Hematopoietic multipotent progenitor cell (in vitro differentiated cells): Measurements from ENCODE around the gene DPP8. TPM values are rescaled to one million over a fixed set of nuclear protein-coding genes. Genes with fewer than 3 reads are reported as not detected.
"Not testable (repeated sequence)": the region's sequence is repeated elsewhere in the genome, so short reads cannot be mapped to it uniquely, and the experiment has no call there.

ENCODE experiments used
- DNase-seq, 3 donors: peaks; one replicate each; pipeline ENCODE4 v3.0.0-alpha.2; 2011 to 2015; ENCODE audit warnings: low read depth in 2 of 3, low spot score in 2 of 3
- total RNA-seq: library from RNA; depleted of rRNA; stranded (reverse); fragments of >200 nt; gene quantifications from one replicate; pipeline ENCODE4 v1.2.3, GENCODE V29; 2012

The DPP8 gene
- total RNA-seq, 1 donor: 19.9 TPM

- no peak for DNase-seq
Observed at GRCh38 chr15:65528461-65529060, 11.1 kb upstream of the DPP8 start.

DNA sequence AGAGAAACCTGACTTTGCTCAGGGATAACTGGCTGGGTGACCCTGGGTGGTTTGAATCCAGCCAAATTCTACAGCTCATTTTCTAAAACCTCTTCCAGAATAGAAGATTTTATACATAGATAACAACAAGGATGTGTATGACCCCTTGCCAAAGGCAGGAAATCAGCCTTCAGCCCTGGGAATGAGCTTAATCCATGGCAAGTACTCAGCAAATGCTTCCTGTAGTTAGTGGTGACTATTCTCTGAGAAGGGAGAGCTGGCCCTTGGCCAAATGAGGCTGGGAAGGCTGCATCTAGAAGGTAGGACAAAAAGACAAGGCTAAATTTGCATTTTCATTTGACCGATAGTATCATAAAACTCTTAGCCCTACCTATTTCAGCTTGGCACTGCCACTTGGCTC is 8.1 kb upstream of the DPP8 start:
- DNase-seq: no peak

- DNase-seq: no peak
Observed at GRCh38 chr15:65524226-65524625, 6.7 kb upstream of the DPP8 start.

DNA sequence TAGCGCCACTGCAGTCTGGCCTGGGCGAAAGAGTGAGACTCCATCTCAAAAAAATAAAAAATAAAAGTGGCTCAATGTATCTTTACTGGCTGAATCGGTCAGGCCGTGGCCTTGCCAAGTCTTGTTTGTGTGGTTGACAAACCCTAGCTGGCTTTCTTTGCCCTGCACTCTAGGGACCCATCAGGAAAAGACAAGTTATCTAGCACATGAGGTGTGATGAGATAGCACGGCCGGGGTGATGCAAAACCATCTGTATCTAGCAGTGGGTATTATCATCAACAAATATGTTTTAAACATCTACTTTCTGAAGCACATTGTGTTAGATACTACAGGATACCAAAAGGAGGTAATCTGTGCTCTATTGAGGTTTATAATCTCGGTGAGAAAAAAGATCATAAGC is 3.9 kb upstream of the DPP8 start:
- peak in 1 of 3 donors; percentile 11 for DNase-seq

DNA sequence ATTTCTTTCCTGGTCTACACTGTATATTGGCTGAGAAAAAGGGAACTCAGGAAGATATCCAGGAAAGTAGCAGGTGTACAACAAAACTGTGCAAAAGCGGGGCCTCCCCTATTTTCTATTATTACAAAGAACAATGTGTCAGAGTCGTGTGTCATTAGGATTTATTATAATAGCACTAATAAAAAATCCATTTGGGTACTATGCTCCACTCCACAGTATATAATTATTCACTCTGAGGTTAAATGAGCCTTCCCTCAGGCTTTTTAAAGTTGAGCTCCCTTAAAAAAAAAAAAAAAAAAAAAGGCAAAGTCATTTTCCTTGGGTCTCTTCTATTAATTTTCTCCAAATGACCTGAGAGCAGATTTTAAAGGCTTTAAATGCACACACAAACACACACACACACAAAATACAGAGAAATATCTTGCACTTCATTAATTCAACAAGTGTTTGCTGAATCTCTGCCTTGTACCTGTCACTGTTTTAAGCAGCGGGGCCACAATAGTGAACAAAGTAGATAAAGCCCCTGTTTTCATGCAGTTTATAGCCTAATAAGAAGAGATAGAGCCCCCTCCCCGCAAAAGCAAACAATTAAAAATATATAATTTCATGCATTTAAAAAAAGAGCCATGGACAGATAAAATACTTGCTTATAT is 1.3 kb upstream of the DPP8 start:
- no peak for DNase-seq

GRCh38 chr15:65517866-65518207 is 348 bp upstream of the DPP8 start:
- DNase-seq: no peak

DNA sequence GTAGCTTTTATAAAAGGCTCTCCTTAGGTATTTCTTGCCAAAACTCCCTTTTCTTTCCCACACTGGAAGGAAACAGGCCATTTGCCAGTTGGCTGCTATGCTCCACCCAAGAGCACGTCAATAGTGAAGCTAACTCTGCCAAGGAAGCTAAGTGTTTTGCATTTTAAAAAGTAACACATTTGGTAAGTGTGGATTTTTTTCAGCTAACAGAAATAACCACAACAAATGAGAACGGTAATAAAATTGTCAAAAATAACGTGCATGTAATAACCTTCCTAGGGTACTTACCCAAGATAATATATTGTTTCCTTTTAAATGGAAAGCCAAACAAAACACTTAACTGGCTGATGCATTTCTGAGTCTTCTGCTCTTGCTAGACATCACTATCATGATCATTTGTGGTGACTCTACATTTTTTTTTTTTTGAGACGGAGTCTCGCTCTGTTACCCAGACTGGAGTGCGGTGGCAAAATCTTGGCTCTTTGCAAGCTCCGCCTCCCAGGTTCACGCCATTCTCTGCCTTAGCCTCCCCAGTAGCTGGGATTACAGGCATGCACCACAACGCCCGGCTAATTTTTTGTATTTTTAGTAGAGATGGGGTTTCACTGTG is 4.6 kb downstream of the DPP8 start:
- DNase-seq: peak in 1 of 3 donors; percentile 8

DNA sequence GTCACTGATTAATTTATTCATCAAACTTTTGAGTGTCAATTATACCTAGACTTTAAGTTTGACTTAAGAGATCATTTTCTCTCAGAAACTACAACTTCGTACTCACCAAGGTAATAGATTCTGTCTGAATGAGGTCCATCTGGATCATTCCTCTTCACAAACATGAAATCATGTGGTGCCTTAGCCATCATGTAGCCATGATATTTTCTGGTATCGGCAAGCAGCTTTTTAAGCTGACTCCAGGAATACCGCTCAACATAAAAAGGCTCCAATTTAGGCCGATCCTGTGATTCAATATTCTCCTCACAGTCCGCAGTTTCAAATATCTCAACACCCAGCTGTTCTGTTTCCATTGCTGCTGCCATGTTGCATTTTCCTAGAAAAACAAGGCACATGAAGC is 5.3 kb downstream of the DPP8 start:
- no peak for DNase-seq

DNA sequence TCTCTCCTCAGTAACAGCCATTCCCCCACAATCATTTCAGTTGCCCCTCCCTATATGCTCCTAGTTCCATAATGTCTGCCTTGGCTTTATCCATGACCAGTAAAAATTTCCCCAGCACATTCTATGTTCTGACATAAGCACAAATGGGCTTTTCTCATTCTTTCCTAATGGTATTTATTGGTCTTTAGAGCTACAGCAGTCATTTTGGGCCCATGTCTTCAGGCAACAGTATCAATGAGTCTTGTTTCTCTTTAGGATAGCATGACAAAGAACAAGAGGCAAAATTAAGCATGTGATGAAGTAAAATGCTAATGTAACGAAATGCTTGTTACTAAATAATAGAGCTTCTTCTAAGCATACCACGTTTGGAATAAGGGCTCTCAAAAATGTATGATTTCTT is 8.2 kb downstream of the DPP8 start:
- DNase-seq: no peak

DNA sequence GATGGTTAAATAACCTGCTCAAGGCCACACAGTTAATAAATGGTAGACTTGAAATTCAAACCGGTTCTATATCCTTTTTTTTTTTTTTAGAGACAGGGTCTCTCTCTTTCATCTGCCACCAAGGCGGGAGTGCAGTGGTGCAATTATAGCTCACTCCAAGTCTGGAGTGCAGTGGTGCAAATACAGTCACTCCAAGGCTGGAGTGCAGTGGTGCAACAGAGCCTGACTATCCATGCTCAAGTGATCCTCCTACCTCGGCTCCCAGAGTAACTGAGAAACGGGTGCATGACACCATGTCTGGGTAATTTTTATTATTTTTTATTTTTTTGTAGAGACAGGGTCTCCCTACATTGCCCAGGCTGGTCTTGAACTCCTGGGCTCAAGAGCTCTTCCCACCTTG is 23.4 kb downstream of the DPP8 start:
- DNase-seq: no peak

- no peak for DNase-seq
Observed at GRCh38 chr15:65484876-65485275, 32.6 kb downstream of the DPP8 start.

DNA sequence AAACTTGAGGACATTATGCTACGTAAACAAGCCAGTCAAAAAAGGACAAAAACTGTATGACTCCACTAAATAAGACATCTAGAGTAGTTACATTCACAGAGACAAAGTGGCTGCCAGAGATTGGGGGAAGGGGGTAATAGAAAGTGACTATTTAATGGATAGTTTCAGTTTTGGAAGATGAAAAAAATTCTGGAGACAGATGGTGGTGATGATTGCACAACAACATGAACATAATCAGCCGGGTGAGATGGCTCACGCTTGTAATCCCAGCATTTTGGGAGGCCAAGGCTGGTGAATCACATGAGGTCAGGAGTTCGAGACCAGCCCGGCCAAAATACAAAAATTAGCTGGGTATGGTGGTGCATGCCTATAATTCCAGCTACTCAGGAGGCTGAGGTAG is 40.6 kb downstream of the DPP8 start:
- no peak for DNase-seq

GRCh38 chr15:65470866-65471265 is 46.6 kb downstream of the DPP8 start:
- no peak for DNase-seq

GRCh38 chr15:65468229-65468909 is 49.1 kb downstream of the DPP8 start:
- no peak for DNase-seq

- no peak for DNase-seq
Observed at GRCh38 chr15:65466901-65467300, 50.6 kb downstream of the DPP8 start.

DNA sequence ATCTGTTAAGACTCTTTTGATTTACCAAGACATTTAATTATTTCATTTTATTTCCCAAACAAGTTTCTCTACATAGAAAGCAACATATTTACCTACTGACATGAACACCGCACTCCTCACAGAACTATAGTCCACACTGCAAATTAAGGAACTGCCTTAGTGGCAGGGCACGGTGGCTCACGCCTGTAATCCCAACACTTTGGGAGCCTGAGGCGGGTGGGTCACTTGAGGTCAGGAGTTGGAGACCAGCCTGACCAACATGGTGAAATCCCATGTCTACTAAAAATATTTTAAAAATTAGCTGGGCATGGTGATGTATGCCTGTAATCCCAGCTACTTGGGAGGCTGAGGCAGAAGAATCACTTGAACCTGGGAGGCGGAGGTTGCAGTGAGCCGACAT is 54.4 kb downstream of the DPP8 start:
- not testable (repeated sequence) for DNase-seq

DNA sequence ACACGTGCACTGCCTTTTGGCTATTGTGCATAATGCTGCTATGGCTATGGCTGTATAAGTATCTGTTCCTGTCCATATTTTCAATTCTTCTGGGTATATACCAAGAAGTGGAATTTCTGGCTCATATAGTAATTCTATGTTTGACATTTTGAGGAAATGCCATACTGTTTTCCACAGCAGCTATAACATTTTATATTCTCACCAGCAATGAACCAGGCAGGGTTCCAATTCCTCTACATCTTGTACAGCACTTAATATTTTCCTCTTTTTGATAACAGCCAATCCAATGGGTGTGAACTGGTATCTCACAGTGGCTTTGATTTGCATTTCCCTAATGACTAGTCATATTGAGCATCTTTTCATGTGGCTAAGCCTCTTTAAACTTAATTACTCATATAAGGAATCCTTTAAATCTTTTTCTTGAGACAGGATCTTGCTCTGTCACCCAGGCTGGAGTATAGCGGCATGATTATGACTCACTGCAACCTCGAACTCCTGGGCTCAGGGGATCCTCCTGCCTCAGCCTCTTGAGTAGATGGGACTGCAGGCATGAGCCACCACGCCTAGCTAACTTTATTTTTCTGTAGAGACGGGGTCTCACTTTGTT is 56.6 kb downstream of the DPP8 start:
- DNase-seq: no peak

- not testable (repeated sequence) for DNase-seq
Observed at GRCh38 chr15:65455256-65455655, 62.2 kb downstream of the DPP8 start.

- DNase-seq: no peak
Observed at GRCh38 chr15:65451989-65452388, 65.5 kb downstream of the DPP8 start.

GRCh38 chr15:65450556-65450955 is 66.9 kb downstream of the DPP8 start:
- no peak for DNase-seq

DNA sequence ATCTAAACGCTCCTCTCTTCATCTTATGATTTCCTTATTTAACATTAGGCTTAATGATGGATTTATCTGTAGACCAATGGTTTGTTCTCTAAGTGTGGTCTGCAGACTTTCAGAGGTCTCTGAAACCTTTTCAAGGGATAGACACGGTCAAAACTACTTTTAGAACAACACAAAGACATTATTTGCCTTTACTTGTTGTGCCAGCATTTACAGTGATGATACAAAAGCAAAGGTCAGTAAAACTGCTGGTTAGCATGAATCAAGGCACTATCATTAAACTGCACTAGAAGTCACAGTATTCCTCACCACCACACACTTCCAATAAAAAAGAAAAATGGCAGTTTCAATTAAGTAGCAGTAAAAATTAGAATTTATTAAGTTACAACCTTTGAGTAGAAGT is 70.3 kb downstream of the DPP8 start:
- DNase-seq: no peak

DNA sequence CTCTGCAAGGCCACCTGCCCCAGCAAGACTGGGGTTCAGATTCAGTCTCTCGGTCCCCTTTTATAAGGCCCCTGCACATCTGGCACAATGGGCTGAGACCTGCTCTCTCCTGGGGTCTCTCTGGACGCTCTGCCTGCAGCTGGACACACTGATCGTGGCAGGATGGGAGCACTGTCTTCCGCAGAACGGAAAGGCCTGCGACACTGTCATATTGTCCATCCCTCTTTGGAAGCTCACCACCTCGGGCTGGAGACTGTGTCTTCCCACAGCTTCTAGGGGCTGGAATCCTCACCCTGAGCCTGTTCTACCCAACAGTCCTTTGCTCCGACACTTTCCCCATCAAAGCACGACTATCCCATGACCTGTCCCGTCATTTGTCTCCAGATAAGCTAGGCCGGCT is 83.3 kb downstream of the DPP8 start:
- DNase-seq: no peak
